ENCODE data around the gene TSPAN9. TPM values are rescaled to one million over a fixed set of nuclear protein-coding genes. Genes with fewer than 3 reads are reported as not detected.

TSPAN9 gene
- total and polyA plus RNA-seq, 11 donors, result 70.0 to 387 (median 151) TPM

DNA sequence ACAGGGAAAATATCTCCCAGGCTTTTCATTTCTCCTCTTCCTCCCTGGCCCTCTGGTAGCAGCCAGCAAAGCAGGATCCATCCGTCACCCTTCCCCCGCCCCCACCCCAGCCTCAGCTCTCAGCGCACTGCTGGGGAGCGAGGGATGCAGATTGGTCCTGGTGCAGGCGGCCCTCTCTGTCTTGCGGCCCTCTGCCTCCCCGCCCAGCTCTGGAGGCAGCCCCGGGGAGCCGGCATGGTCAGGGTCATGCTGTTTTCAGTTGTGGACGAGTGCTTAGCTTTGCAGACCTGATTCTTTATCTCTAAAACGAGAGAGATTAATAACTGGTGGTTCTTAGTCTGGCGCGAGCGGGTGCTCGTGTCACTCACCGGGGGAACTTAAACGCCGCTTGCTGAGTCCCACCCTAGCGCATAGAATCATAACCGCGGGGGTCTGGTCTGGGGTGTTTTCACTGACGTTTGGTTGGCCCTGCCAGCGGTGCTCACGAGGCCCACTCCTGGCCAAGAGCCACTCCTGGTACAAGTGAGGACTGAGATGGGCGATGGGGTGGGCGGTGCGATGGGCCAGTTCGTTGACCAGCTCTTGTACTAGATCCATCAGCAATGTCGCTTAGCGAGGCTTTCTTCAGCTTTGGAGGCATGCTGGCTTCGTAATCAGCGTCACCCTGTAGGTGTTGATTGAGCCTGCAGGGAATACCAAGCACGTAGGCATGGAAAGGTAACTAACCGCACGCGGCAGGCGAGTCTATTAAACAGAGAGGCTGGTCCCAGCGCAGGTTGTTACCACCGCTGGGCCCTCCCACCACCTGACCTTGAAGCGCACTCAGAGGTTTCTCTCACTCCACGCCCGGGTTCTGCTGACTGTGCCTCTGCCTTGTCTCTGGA, 95.2 kb downstream of the TSPAN9 start:
- no peaks in the 10 kb centered on the region for H3K9me3 ChIP-seq
- H3K27me3 ChIP-seq, result no peaks in the 10 kb centered on the region
- H3K36me3 ChIP-seq, result no peaks in the 10 kb centered on the region
- 52 to 81% (median 65%) methylated on average over 24 to 42 of the region's 42 CpGs for WGBS, 4 donors
- no peak for TF ChIP-seq POLR2A (IDR thresholded peaks at IDR 0.05)
- TF ChIP-seq, protein P1, sequence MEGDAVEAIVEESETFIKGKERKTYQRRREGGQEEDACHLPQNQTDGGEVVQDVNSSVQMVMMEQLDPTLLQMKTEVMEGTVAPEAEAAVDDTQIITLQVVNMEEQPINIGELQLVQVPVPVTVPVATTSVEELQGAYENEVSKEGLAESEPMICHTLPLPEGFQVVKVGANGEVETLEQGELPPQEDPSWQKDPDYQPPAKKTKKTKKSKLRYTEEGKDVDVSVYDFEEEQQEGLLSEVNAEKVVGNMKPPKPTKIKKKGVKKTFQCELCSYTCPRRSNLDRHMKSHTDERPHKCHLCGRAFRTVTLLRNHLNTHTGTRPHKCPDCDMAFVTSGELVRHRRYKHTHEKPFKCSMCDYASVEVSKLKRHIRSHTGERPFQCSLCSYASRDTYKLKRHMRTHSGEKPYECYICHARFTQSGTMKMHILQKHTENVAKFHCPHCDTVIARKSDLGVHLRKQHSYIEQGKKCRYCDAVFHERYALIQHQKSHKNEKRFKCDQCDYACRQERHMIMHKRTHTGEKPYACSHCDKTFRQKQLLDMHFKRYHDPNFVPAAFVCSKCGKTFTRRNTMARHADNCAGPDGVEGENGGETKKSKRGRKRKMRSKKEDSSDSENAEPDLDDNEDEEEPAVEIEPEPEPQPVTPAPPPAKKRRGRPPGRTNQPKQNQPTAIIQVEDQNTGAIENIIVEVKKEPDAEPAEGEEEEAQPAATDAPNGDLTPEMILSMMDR (IDR thresholded peaks at IDR 0.05), result no peak
- H3K27ac ChIP-seq, result no peak overlapping the region
- ATAC-seq, result peak in 2 of 4 donors; percentile 18 to 23
- intact Hi-C loops (cut with DNase I), result loop anchor here in 1 of 10 donors (10.0 kb wide), 1 partner anchor 1972 kb away; no protein-coding TSS in a partner anchor
- no peak overlapping the region for H3K4me3 ChIP-seq
- H3K4me1 ChIP-seq, result peaks cover 0 to 51% (median 12%) of the 10 kb centered on the region in 12 donors
- DNase-seq, result no peak

GRCh38 chr12:3173008-3173553, 95.9 kb downstream of the TSPAN9 start:
- no peak for TF ChIP-seq POLR2A (IDR thresholded peaks at IDR 0.05)
- TF ChIP-seq, protein P1 (IDR thresholded peaks at IDR 0.05), result no peak
- DNase-seq, result no peak
- peaks cover 0 to 45% (median 12%) of the 10 kb centered on the region in 12 donors for H3K4me1 ChIP-seq
- peak in 2 of 4 donors; percentile 4 to 5 for ATAC-seq
- 90 to 94% (median 92%) methylated on average over 14 of the region's 14 CpGs for WGBS, 4 donors
- no peaks in the 10 kb centered on the region for H3K9me3 ChIP-seq
- intact Hi-C loops (cut with DNase I), result loop anchor here in 1 of 10 donors (10.0 kb wide), 1 partner anchor 1972 kb away; no protein-coding TSS in a partner anchor
- no peak overlapping the region for H3K4me3 ChIP-seq
- H3K36me3 ChIP-seq, result no peaks in the 10 kb centered on the region
- H3K27me3 ChIP-seq, result no peaks in the 10 kb centered on the region
- no peak overlapping the region for H3K27ac ChIP-seq

- ATAC-seq (no peak), DNase-seq (no peak)
- intact Hi-C loops (cut with DNase I), result loop anchor here in 1 of 10 donors (10.0 kb wide), 1 partner anchor 1971 kb away; no protein-coding TSS in a partner anchor
- WGBS, 4 donors, result 91 to 97% (median 93%) methylated on average over 5 of the region's 5 CpGs
- Histone ChIP-seq H3K27ac (no peak overlapping the region), H3K4me3 (no peak overlapping the region), H3K27me3 (no peaks in the 10 kb centered on the region), H3K4me1 (peaks cover 0 to 47% (median 14%) of the 10 kb centered on the region in 12 donors), H3K9me3 (no peaks in the 10 kb centered on the region), H3K36me3 (no peaks in the 10 kb centered on the region)
- no peak for TF ChIP-seq POLR2A (IDR thresholded peaks at IDR 0.05)
- TF ChIP-seq, protein P1 (IDR thresholded peaks at IDR 0.05), result no peak
Observed at GRCh38 chr12:3173912-3174311, 96.7 kb downstream of the TSPAN9 start.

GRCh38 chr12:3175238-3175637, 98.1 kb downstream of the TSPAN9 start:
- intact Hi-C loops (cut with DNase I), result loop anchor here in 1 of 10 donors (10.0 kb wide), 1 partner anchor 1970 kb away; no protein-coding TSS in a partner anchor
- ATAC-seq (peak; percentile 12 to 43 (median 28)), DNase-seq (no peak)
- Histone ChIP-seq H3K4me1 (peaks cover 0 to 51% (median 20%) of the 10 kb centered on the region in 12 donors), H3K36me3 (no peaks in the 10 kb centered on the region), H3K4me3 (no peak overlapping the region), H3K9me3 (no peaks in the 10 kb centered on the region), H3K27me3 (no peaks in the 10 kb centered on the region), H3K27ac (peak overlapping the region in 4 of 12 donors; percentile 1 to 28 (median 9))
- whole genome bisulfite sequencing, 4 donors, result 60 to 71% (median 68%) methylated on average over 10 of the region's 10 CpGs
- TF ChIP-seq, protein P1 (IDR thresholded peaks at IDR 0.05), result no peak
- TF ChIP-seq POLR2A (IDR thresholded peaks at IDR 0.05), result no peak

Measured in heart left ventricle (tissue), 16 donors.